ENCODE results near the gene B3GLCT. TPM values are rescaled to one million over a fixed set of nuclear protein-coding genes. Genes with fewer than 3 reads are reported as not detected.

Gene B3GLCT
- total and polyA plus RNA-seq, 2 donors (not counting 3 experiments of a cell fraction or from before 2014, with no cell fraction given): 5.2 to 14.6 TPM

- Histone ChIP-seq H2AFZ (ENCODE audit: low read depth, low read length) (no peak overlapping the region), H3K27ac (ENCODE audit: insufficient read depth, low read depth, low read length) (no peak overlapping the region), H3K4me1 (ENCODE audit: control insufficient read depth, extremely low read depth, insufficient read depth, low read length) (no peaks in the 10 kb centered on the region), H3K9me3 (replicated peaks; ENCODE audit: control insufficient read depth, insufficient read depth, low read length) (no peaks in the 10 kb centered on the region), H3K4me3 (replicated peaks in 1 of 3; ENCODE audit: insufficient read depth in 1 of 3, low read depth in 1 of 3, low read length in 3 of 3) (no peak overlapping the region), H3K9me1 (replicated peaks; ENCODE audit: control insufficient read depth, extremely low read depth, insufficient read depth, low read length) (no peaks in the 10 kb centered on the region), H4K20me1 (replicated peaks; ENCODE audit: control insufficient read depth, extremely low read depth, insufficient read depth, low read length) (no peaks in the 10 kb centered on the region), H3K9ac (replicated peaks; ENCODE audit: extremely low read depth, insufficient read depth, low read length) (no peak overlapping the region), H3K27me3 (ENCODE audit: control insufficient read depth in 2 of 2, insufficient read depth in 2 of 2, low read length in 2 of 2) (no peaks in the 10 kb centered on the region), H3K79me2 (ENCODE audit: control insufficient read depth, insufficient read depth, low read length) (peaks cover 17% of the 10 kb centered on the region), H3K36me3 (ENCODE audit: control insufficient read depth in 2 of 2, extremely low read depth in 1 of 2, insufficient read depth in 2 of 2, low read length in 2 of 2) (peaks cover 18 to 56% of the 10 kb centered on the region in 2 experiments), H3K4me2 (ENCODE audit: insufficient read depth, low read length) (no peak overlapping the region)
- dilution Hi-C loops (cut with MboI; ENCODE audit: extremely low pct_ligation_motif_present, low sequenced_read_pairs) (no loop called here), intact Hi-C loops (cut with micrococcal nuclease) (no loop called here)
- no peak for FAIRE-seq
- ChIA-PET CTCF (interaction anchor here (1.2 kb wide), 1 partner anchor 15 kb away, joined by 3 read pairs; no protein-coding TSS in a partner anchor), POLR2A (no interaction called here)
- TF ChIP-seq MYC (IDR thresholded peaks at IDR 0.05; ENCODE audit: low read depth, low read length): no peak
- no peak for TF ChIP-seq CTCF (IDR thresholded peaks at IDR 0.05; ENCODE audit: extremely low read depth in 1 of 2, insufficient read depth in 1 of 2, low read depth in 1 of 2, low read length in 2 of 2)
- TF ChIP-seq FOS (IDR thresholded peaks at IDR 0.05; ENCODE audit: borderline replicate concordance, insufficient read depth, low read length): no peak
- TF ChIP-seq POLR2A (IDR thresholded peaks at IDR 0.05; ENCODE audit: low read depth, low read length): no peak
- no peak for TF ChIP-seq POLR2AphosphoS5 (IDR thresholded peaks at IDR 0.05; ENCODE audit: insufficient read depth, low read depth, low read length)
- TF ChIP-seq GATA2 (IDR thresholded peaks at IDR 0.05; ENCODE audit: insufficient read depth, insufficient read length, low read depth, low read length): no peak
- no peak for TF ChIP-seq EZH2 (IDR thresholded peaks at IDR 0.05; ENCODE audit: borderline replicate concordance, low read depth, low read length, severe bottlenecking)
- TF ChIP-seq MAX (IDR thresholded peaks at IDR 0.05; ENCODE audit: insufficient read depth, insufficient read length): no peak
- no peak for TF ChIP-seq JUN (IDR thresholded peaks at IDR 0.05; ENCODE audit: borderline replicate concordance, insufficient read depth, insufficient read length, low read depth)
- DNase-seq (ENCODE audit: low read depth, low spot score): no peak
- no TSS peak for BruUV-seq (replicated peaks)
These were observed 47.9 kb upstream of the B3GLCT start for GRCh38 chr13:31151837-31152236.

All from endothelial cell of umbilical vein (primary cell).